GM21526 (cell line): ENCODE results near the gene SACM1L.

Source experiments
- ATAC-seq: cut with Tn5 transposase; IDR thresholded peaks from one replicate; pipeline ENCODE4 v1.9.1; 2021; ENCODE audit warnings: moderate library complexity; ENCODE audit not compliant: unreplicated experiment, low FRiP score

SACM1L gene

GRCh38 chr3:45688882-45689786 lies at the start of gene SACM1L:
TSS of gene SACM1L (plus strand) at chr3:45689396. CDS start at chr3:45689466, 70 bp downstream.
- ATAC-seq: peak; percentile 77

GRCh38 chr3:45640091-45640507 lies 49.1 kb upstream of the SACM1L start:
- ATAC-seq: no peak

- ATAC-seq: no peak
These were observed 48.4 kb upstream of the SACM1L start for GRCh38 chr3:45640724-45641361.

DNA sequence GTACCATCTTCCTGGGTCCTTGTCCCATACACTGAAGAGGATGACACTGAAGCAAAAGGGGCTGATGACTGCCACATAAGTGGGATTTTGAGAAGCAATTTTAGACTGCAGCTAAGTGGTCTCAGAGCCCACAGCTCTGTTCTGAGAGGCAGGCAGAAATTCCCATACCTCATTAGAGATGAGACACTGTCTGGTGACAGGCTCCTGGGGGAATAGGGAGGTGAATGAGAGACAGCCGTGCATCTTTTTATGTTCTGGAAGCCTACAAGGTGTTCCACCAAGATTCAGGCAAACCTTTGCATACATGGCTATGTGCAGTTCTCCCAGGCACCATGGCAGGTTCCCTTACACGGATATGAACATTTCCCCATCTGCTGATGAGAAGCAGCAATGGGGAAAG lies 47.4 kb upstream of the SACM1L start:
- no peak for ATAC-seq

DNA sequence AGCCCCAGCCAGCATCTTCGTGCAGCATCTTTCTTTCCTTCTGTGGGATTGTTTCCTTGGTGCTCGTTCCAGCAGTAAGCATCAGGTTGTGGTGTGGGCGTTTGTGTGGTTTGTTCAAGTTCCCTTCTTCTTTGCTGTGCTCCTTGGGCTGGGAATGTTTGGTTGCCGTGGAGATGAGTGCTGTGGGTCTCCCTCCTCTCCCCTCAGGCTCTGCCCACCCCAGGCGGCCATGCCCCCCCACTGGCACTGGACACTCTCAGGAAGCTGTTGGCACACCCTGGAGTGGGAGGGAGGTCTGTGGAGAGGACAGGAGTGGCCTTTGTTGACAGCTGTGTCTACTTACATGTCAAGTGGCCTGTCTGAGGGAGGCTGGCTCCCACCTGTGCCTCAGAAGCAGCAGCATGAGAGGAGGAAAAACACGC lies 46.5 kb upstream of the SACM1L start:
- ATAC-seq: no peak

DNA sequence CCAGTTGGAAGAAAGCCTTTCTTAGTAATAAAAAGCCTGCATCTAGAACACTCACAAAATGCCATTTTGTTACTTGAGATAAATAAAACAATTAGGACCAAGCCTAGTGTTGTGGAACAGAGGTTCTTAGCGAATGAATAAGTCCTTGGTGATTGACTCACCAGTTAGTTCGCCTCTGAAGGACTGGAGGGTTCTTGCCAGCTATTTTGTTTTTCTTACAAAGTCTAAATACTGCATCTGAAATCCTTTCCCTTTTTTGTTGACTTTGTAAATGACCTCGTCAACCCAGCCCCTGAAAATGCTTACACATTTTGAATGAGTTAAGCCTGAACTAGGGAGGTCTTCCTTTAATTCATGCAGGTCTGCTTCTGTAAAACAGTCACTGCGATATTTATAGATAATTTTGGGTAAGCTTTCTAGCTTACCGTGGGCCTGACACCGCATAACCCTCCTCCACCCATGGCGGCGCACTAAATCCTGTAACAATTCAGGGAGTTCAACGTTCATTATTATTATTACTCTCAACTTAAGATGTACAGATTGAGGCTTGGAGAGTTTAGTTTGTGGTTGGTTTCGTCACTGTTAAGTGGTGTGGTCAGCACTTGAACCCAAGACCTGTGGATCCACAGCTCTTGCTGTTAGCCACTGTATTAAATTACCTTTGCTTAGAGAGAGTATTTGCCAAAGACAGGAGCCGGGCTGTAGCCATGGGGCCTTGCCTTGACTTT lies 45.0 kb upstream of the SACM1L start:
- ATAC-seq: no peak

DNA sequence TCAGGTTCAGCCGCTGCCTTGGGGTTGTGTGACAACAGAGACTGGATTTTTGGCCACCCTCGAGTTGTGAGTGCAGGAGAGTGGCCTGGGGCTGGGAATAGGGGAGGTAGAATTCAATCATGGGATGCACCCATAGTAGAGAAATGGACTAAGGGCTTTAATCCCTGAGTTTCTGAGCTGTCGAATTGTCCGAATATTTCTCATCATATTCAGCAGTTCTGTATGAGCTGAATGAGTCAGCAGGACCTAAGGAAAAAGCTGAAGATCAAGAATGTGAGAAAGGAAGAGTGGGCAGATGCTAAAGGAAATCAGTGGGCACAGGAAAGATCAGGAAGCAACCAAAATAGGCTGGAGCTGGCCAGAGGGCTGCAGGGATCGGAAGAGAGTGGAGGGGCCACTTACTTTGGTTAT lies 44.4 kb upstream of the SACM1L start:
- no peak for ATAC-seq

DNA sequence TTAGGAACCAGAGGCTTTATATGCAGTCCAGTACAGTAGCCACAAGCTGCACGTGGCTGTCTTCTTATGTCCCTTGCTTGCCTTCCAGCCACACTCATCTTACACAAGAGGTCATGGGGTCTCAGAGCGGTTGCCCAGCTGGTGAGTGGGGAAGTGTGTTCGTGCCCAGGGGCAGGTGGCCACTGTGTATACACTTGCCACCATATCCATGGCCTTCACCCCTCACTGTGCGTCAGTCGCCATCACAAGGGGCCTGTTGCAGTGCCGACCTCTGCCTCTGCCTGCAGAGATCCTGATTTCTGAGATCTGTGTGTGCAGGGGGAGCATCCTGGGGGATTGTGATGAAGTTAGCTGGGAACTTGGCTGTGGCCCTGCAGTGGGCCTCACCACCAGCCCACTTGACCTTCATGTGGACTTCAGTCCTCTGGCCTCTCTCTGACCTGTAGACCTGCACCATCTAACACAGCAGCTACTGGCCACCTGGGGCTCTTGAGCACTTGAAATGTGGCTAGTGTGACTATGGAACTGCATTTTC lies 43.1 kb upstream of the SACM1L start:
- no peak for ATAC-seq

DNA sequence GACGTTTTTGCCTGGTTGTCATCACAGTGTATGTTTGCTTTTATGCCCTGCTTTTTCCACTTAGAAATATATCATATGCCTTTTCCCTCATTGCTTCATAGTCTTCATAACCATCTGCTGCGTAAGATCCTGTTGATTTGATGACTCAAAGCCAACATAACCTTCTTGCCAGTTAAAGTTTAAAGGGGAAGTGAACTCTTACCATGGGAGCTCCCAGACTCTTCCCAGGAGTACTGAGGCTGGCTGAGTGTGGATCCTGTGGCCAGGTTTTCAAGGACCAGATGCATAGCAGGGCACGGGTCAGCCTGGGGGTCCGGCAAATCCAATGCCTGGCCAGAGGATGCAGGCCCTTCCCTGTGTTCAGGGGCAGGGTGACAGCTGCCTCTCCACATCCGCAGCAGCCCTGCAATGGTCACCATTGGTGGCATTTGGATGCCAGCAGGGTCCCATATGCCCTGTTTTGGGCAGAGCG lies 42.0 kb upstream of the SACM1L start:
- ATAC-seq: no peak

DNA sequence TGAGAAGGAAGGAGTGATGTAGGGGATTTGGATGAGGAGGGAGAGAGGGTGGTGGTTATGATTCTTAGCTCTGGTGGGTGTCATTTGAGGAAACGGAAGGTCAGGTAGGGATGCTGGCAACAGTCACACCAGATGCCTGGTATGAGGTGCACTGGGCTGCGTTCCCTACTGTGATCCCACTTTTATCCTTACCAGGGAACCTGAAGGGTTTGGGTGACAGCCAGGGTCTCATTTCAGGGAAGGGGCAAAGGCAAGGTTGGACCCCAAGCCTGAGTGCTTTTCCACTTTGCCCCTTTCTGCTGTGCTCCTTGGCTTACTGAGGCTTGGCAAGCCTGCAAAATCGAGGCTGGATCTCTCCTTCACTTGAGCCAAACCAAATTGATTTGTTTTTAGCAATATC lies 36.0 kb upstream of the SACM1L start:
- no peak for ATAC-seq

DNA sequence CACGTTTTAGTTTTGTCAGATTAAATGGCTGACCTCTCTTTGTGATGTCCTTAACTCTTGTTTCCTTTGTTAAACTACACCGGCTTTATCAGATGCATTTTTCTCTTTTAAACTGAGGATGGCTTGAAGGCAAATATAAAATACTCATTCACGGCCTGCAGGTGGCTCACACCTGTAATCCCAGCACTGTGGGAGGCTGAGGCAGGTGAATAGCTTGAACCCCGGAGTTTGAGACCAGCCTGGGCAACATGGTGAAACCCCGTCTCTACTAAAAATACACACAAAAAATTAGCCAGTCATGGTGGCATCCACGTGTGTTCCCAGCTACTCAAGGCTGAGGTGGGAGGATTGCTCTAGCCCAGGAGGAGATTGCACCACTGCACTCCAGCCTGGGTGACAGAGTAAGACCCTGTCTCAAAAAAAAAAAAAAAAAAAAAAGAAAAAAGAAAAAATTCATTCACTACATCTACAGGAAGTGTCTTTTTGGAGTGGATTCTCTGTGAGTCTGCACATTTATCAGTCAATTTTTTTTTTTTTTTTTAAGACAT lies 34.7 kb upstream of the SACM1L start:
- ATAC-seq: no peak

DNA sequence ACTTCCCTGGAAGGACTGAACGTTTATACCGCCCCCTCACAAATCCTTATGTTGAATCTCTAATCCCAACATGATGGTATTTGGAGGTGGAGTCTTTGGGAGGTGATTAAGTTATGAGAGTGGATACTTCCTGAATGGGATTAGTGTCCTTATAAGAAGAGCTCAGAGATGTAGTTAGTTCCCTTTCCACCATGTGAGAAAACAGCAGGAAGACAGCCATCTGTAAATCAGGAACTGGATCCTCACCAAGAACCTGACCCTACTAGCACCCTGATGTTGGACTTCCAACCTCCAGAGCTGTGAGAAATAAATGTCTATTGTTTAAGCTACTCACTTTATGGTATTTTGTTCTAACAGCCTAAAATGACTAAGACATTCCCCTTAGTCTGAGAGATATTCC lies 33.3 kb upstream of the SACM1L start:
- ATAC-seq: no peak

DNA sequence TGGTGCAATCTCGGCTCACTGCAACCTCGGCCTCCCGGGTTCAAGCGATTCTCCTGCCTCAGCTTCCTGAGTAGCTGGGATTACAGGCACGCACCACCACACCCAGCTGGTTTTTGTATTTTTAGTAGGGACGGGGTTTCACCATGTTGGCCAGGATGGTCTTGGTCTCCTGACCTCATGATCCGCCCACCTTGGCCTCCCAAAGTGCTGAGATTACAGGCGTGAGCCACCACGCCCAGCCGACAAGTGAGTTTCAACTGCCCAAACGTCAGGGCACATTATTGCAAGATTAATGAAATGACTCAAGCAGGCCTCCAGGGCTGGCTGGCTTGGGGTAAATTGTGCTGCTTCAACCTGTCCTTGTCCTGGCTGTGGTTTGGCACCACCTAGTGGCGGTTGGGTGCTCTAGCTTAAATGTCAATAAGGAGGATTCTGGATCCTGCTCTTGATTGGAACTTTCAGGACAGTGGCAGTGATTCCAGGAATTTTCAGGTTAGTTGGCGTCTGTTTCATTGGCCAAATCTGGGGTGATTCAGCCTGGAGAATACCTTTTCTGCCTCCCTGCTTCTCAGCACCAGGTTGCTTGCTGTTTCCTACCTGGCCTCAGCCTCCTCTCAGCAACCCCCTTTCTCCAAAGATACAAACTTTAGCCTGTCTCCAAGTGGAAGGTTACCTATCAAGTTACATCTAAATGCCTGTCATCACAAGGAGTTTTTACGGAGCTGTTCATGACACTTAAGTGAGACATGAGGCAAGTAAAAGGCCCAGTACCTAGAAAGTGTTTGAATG lies 32.4 kb upstream of the SACM1L start:
- ATAC-seq: peak; percentile 57

- ATAC-seq: peak; percentile 64
These were observed 31.3 kb upstream of the SACM1L start for GRCh38 chr3:45657853-45658252.

DNA sequence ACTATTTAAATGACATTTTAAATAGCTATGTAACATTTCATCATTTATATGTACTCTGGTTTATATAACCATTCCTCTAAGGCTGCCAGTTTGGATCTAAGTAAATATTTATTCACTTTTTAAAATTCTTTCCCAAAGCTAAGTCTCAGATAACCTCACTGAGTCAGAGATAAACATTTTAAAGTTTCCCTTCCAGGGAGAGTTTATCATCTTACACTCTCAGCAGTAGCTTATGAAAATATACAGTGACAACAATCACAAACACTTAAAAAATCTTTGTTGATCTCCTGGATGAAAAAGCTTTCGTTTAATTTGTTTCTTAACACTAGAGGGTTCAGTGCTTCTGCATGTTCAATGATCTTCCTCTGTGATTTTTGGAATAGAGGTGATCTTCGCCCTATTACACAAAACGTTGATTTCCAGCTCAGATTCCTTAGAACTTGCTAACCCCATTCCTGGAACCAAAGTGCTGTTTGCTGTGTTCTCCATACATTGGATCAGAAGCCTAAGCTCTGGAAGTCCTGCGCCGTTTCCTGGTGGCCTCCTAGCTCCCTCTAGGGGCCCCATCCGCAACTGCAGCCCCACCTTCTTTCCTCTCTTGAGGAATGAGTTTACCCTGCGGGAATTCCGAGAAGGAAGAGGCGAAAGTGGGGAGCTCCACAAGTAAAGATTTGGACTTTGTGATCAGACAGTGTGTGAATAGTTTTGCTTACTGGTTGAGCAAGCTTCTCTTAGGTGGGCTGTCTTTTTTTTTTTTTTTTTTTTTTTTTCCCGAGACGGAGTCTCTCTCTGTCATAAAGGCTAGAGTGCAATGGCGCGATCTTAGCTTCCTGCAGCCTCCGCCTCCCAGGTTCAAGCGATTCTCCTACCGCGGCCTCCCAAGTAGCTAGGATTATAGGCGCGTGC lies 29.3 kb upstream of the SACM1L start:
- ATAC-seq: no peak

GRCh38 chr3:45660567-45660901 lies 28.7 kb upstream of the SACM1L start:
- no peak for ATAC-seq

- peak; percentile 75 for ATAC-seq
These were observed 24.6 kb upstream of the SACM1L start for GRCh38 chr3:45664578-45664977.

DNA sequence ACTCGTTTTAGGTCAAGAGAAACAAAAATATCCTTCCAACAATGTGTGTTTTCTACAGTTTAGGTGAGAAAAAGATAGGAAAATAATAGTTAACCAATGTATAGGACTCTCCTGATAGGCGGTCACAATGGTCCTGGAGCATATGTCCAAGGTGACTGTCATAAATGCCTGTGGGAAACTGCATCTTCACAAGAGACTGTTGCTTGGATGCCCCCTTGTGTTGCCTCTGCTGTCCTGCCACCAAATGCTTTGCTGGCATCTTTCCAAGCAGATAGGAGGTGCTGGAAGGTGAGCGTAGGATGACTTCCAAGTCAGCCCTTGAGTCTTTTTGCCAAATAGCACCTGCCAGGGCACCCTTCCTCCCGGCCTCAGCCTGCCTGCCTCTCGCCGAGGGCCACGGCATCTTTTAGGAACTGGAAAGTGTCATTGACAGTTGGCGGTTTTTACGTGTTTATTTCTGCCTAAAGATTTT lies 24.1 kb upstream of the SACM1L start:
- no peak for ATAC-seq
